ENCODE measurements around the gene SNAP29.
"Not testable (repeated sequence)": the region's sequence is repeated elsewhere in the genome, so short reads cannot be mapped to it uniquely, and the experiment has no call there.

SNAP29 gene

DNA sequence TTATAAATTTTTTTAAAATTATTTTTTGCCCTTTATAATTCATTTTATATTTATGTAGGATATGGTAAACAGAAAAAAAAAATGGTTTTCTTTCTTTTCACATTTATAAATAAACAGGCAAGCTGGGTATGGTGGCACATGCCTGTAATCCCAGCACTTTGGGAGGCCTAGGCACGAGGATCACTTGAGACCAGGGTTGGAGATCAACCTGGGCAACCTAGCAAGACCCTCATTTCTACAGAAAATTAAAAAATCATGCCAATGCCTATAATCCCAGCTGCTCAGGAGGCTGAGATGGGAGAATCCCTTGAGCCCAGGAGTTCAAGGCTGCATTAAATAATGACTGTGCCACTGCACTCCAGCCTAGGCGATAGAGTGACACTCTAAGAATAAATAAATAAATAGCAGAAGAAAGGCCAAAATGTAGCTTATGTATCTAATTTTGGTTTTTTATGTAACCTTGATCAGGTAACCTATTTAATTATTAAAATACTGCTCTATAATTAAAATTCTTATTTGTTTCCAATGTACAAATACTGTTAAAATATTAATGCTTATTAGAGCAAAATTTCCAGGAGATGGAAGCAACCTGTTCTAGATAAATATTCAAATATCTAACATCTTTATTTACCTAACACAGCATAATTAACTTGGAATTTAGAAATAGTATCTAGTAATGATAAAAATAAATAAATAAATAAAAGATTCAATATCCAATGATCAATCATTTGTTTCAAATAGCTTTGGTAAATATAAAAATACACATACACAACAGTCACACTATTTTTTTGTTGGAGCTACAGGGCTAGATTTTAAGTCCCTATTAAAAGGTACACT, 21.6 kb upstream of the SNAP29 start:
- no peak for DNase-seq (ENCODE audit: low read depth)

DNA sequence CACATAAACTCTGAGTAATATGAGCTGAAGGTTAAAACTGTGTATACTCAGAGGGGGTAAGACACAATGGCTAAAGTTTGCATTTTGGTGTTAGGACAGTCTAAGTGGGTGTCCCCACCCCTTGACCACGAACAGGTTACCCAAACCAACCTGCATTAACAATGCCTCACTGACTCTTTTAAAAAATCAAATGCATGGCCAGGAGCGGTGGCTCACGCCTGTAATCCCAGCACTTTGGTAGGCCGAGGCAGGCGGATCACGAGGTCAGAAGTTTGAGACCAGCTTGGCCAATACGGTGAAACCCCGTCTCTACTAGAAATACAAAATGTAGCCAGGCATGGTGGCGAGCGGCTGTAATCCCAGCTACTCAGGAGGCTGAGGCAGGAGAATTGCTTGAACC, 19.5 kb upstream of the SNAP29 start:
- DNase-seq (ENCODE audit: low read depth) = not testable (repeated sequence)

GRCh38 chr22:20839837-20840645, 18.8 kb upstream of the SNAP29 start:
- no peak for DNase-seq (ENCODE audit: low read depth)

DNA sequence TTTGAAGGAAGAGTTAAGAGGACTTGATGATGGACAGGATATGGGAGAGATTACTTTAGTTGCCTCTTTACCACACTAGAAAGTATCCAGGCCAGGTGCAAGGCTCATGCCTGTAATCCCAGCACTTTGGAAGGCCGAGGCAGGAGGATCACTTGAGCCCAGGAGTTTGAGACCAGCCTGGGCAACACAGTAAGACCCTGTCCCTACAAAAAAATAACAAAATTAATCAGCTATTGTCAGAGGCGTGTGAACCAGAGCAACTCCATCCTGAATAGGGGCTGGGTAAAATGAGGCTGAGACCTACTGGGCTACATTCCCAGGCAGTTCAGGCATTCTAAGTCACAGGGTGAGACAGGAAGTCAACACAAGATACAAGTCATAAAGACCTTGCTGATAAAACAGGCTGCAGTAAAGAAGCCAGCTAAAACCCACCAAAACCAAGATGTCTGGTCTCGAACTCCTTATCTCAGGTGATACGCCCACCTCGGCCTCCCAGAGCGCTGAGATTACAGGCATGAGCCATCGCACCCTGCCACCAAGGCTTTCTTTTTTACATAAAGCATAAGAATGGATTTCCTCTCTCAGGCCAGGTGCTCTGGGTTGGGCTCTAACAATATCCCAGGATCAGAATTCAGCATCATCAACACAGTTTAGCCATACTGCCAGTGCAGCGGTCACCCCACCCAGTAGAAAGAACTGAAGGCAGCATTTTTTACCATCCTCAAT, 18.0 kb upstream of the SNAP29 start:
- no peak for DNase-seq (ENCODE audit: low read depth)

- no peak for DNase-seq (ENCODE audit: low read depth)
These were observed 15.3 kb upstream of the SNAP29 start for GRCh38 chr22:20843501-20843900.

DNA sequence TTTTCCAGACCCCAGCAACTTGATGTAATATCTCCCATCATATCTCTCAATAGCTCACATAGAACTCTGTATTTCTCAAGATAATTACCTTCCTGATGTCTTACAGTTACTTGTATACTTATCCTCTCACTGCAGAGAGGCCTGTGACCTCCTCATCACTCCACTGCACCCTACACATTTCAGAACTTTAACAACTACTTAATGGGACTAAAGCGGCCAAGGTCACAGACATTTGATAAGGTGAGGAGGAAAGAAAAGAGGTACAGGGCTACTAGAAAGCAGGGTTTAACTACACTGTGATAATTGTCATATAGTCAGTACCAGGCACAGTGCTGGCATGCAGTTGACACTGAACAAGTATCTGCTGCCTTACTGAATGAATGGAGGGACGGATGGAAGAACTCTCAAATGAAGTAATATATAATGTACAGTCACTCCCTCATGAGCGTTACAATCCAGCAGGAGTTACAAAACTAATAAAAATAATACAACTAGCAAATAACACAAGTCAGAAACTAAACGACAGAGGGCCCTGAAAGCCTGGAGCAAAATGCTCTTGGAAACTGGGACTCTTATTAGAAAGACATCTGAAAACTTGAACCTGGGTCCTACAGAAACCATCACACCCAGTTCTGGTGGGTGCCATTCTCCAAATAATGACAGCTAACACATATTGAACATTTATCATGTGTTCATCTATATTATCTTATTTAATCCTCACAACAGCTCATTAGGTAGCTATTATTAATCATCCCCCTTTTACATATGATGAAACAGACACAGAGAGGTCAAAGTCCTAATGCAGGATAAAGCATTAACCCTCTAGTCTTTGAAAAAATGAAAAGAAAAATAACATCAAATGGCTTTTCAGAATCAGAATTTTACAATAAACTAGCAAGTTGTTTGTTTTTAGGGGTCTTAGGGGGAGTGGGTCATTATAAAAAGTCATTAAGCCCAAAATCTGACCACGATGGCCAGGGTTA, 14.5 kb upstream of the SNAP29 start:
- DNase-seq (ENCODE audit: low read depth) = no peak

DNA sequence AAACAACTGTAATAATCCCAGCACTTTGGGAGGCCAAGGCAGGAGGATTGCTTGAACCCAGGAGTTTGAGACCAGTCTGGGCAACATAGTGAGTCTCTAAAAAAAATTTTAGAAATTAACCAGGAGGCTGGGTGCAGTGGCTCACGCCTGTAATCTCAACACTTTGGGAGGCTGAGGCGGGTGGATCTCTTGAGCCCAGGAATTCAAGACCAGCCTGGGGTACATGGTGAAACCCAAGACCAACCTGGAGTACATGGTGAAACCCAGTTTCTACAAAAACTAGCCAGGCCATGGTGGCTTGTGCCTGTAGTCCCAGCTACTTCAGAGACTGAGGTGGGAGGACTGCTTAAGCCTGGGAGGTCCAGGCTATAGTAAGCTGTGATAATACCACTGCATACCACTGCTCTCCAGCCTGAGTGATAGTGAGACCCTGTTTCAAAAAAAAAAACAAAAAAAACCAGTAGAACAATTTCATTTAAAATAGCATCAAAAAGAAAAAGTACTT, 11.4 kb upstream of the SNAP29 start:
- DNase-seq (ENCODE audit: low read depth) = no peak

DNA sequence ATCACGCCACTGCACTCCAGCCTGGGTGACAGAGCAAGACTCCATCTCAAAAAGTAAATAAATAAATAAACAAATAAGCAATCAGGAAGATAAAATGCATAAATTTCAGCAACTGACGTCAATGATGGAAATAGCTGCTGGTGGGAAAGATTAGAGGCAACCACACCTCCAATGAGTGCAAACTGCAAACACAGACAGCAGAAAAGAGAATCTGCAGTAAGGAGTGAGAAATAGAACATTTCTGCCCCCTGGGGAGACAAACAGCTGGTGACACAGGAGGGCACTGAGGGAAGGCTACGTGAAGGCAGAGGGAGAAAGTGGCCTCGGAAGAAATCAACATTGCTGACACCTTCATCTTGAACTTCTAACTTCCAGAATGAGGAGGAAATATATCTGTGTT, 6.7 kb upstream of the SNAP29 start:
- DNase-seq (ENCODE audit: low read depth) = no peak

DNA sequence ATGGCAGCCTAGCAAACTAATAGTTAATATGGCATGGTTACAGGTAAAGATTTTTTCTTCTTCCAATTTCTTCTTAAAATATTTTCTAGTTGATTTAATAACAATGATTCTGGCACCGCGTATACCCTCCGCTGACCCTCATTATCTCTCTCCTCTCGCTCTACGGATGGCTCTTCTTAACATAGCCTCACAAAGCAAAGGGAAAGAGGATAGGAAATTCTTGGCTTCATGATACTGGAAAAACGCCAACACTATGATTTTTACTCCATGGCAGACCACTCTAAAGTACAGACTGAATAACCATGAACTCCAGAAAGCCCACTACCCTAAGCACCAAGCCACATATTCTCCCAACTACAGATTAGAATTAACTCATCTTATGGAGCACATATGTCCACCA, 6.3 kb upstream of the SNAP29 start:
- no peak for DNase-seq (ENCODE audit: low read depth)

DNA sequence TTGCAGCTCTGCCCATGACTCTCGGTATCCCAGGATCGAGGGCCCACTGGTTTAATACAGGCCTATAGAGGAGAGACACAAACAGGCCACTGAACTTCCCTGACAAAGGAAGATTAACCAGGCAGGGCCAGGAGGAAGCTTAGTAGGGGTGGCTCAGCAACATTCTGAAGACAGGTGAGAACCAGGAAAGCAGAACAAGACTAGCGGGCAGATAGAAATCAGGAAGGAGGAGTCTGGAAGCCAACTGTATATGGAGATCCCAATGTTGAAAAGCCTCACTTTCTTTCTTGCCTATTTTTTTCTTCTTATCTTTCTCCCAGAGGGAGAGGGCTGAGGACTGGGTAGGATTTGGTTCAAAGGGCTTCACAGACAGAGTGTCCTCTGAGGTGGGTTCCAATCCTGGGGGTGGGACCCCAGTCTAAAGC, 5.6 kb upstream of the SNAP29 start:
- no peak for DNase-seq (ENCODE audit: low read depth)

- no peak for DNase-seq (ENCODE audit: low read depth)
These were observed 1.6 kb upstream of the SNAP29 start for GRCh38 chr22:20857247-20857643.

- DNase-seq (ENCODE audit: low read depth) = peak; percentile 72
These were observed 781 bp upstream of the SNAP29 start for GRCh38 chr22:20857838-20858614.

- no peak for DNase-seq (ENCODE audit: low read depth)
These were observed 808 bp downstream of the SNAP29 start for GRCh38 chr22:20859615-20860014.

- no peak for DNase-seq (ENCODE audit: low read depth)
These were observed 3.7 kb downstream of the SNAP29 start for GRCh38 chr22:20862540-20862939.

- no peak for DNase-seq (ENCODE audit: low read depth)
These were observed 4.6 kb downstream of the SNAP29 start for GRCh38 chr22:20863366-20863765.

DNA sequence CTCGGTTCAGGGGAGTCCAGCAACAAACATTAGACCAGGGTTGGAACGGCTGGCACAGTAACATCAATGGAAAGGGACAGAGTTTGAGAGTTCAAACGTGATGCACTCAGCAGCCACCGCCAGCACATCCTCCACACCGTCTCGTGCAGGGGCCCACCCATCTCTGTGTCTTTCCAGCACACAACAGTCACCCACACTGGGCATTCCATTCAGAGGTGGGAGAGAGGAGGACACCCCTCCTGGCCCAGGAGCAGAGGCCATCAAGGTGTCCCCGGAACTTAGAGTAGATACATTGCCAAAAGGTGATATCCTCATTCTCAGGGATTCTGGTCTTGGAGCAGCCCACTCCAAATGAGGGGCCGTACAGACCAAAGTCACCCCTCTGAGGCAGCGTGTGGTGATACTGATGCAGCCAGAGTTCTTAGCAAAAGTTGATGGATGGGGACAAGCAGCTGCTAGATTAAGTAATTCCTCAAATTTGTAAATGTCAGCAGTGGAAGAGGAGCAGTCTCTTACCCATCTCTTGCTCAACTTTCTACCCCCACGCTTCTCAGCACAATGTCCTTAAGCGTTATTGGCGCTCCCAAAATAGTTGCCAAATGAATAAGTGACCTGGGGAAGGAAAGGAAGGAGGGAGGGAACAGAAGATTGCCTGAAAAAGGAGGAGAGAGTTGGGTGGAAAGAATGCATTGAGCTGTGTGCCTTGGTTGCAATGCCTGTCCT, 5.5 kb downstream of the SNAP29 start:
- no peak for DNase-seq (ENCODE audit: low read depth)

DNA sequence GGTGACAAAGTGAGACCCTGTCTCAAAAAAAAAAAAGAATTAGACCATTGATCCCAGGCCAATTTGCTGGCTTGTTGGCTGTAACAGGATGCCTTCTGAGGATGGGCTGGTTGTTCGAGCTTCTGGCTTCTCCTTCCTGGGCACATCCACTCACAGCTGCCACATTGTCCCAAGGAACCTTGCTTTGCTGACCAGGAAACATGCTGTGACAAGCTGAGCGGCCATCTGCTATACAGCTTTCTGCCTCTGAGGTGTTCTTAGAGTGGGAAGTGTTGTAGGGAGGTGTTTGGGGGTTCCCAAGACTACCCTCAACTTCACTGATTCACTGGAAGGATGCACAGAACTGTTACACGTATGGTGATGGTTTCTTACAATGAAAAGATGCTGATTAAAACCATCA, 6.5 kb downstream of the SNAP29 start:
- no peak for DNase-seq (ENCODE audit: low read depth)

GRCh38 chr22:20865875-20866445, 7.2 kb downstream of the SNAP29 start:
- DNase-seq (ENCODE audit: low read depth) = no peak

- DNase-seq (ENCODE audit: low read depth) = no peak
These were observed 7.9 kb downstream of the SNAP29 start for GRCh38 chr22:20866736-20867135.

All from fibroblast of the conjunctiva (primary cell).